Activated CD8-positive, alpha-beta memory T cell treated with anti-CD3 and anti-CD28 coated beads, Interleukin-2, amount 50 U/mL, for 24 hours (primary cell): ENCODE results near the gene ZNF804A.

Experiments
- DNase-seq: peaks from one replicate; pipeline ENCODE4 v3.0.0-alpha.2; 2020; ENCODE audit errors: extremely low read depth

Gene ZNF804A

DNA sequence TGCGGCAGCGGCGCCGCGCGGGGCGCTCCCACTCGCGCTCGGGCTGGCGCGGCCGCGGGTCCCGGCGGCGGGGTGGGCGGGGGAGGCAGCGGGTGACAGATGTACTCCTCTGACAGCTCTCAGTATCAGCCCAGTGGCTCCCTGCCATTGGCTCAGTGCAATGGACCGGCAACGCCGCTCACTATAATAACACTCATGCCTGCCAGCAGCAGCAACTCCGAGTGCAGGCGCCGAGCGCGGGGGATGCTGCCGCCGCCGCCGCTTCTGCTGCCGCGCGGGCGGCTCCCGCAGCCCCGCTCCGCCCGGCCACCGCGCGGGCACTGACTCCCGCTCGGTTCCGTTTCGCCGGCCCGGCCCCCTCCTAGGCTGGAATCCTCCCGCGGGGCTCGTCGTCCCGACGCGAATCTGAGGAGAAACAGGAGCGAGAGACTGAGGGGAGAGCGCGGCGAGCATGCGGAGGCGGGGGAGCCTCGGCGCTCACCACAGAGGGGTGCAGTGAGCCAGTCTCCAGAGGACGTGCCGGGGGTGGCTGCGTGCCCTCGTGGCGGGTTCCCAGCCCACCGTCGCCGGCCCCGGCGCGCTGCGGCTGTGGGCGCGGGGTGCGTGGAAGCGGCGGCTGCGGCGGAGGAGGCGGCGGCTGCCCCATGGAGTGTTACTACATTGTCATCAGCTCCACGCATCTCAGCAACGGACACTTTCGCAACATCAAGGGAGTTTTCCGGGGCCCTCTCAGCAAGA is at the start of gene ZNF804A:
Gene ZNF804A (plus strand): TSS at position 214 of the 738 bp plus-strand sequence. CDS start 431 bp downstream, at position 645.
- DNase-seq = no peak

DNA sequence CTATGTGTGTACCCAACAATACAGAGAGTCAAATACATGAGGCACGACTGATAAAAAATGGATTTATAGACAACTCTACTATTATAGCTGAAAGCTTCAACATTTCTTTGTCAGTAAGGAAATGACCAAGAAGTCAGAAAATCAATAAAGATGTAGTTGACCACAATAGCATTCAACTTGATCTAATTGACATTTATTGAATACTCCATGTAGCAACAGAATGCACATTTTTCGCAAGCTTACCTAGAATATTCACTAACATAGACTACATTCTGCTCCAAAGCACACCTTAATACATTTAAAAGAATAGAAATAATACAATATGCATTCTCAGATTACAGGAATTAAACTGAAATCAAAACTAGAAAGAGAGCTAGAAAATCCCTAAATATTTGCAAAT is 49.2 kb upstream of the ZNF804A start:
- DNase-seq = no peak

DNA sequence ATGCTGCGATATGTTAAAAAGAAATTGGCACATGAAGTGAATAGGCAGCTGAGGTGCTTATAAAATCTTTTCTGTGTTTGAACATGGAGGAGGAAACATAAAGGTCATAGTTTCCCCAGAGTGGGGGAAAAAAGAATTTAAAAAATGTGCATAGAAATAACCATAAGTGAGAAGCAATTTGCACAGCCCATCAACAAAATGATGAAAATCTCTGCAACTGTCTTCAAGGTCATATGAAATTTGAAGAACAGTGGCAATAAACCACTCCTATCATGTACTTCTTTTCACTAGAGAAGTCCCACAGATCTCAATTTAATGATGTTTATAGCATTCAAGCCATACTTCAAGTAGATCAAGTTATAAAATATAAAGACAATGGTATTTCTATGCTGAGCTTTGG is 46.7 kb upstream of the ZNF804A start:
- DNase-seq = no peak

DNA sequence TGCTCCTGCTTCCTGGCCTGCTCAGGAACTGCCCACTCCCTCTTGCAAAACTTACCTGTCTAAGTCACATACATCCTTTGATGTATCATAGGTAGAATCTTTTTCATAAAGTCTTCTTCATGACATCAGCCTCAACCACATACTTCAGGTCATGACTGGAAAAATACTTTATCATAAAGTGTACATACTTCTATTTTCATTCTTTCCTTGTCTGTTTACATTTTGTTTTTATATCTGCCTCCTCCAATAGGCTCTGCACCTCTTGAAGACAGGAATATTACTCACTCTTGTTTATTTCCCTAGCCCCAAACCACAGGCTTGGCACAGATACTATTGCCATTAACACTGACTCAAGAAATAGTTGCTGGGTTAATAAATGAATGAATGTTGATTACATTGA is 43.6 kb upstream of the ZNF804A start:
- no peak for DNase-seq

DNA sequence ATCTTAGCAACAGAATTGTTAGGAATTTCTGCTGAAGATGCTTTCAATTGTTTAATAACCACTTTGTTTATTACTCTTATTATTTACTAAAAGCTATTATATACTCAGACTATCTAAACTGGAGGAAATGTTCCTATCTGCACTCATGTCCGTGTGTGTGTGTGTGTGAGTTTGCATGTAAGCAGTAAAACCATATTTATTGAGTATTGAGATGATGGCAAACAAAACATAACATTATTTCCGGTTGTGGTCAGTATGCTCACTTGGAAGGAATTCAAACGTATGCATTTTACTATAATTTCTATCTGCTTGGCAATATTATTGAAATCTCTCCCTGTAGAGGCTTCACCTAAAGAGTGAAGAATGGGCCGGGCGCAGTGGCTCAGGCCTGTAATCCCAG is 43.0 kb upstream of the ZNF804A start:
- DNase-seq = no peak

DNA sequence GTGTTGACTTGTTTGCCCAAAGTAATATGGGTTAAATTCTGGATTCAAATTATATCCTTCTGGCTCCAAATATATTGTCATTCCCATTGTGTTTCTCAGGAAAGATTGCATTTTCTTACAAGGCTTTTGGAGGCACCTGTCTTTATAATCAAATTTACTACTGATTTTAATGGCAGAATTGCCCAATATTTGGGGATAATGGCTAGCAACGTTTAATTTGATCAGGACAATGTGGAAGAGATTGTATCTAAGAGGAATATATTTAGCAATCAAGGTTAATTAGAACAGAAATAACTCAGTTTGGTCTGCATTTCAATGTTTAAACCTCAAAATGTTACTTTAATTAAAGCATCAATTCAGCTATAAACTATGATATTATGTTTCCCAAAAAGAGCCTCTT is 41.7 kb upstream of the ZNF804A start:
- no peak for DNase-seq

DNA sequence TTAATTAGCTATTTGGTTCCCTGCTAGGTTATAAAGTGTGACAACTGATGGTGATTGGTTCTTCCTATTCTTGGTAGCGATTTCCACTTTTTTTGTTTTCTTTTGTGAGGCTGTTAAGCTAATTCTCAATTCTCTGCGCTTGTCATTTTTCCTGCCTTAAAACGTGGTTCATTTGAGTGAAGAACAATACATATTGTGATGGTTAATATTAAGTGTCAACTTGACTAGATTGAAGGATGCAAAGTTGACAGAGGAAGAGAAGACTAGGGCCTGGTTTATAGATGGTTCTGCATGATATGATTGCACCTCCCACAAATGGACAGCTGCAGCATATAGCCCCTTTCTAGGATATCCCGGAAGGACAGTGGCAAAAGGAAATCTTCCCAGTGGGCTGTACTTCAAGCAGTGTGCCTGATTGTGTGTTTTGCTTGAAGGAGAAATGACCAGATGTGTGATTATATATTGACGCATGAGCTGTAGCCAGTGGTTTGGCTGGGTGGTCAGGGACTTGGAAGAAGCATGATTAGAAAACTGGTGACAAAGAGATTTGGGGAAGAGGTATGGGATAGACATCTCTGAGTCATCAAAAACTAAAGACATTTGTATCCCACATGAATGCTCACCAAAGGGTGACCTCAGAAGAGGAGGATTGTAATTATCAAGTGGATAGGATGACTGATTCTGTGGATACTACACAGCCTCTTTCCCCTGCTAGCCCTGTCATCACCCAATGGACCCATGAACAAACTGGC is 39.4 kb upstream of the ZNF804A start:
- no peak for DNase-seq

DNA sequence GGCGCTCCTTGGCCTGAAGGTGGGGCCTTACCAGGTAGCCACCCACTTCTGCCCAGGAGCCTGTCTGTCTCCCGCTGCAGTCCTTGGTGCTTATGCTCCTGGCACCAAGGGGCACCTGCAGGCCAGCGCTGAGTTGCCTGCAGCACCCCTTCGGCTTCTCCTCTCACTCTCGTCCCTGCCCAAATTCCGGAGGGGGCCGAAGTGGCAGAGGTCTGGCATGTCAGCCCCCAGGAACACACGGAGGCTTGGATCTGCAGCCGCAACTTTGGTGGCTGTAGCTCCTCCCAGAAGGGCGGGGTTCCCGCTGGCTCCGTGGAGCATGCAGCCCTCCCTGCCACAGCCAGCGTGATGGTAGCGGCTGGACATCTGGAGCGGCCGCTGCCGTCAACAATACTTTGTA is 37.7 kb upstream of the ZNF804A start:
- no peak for DNase-seq

DNA sequence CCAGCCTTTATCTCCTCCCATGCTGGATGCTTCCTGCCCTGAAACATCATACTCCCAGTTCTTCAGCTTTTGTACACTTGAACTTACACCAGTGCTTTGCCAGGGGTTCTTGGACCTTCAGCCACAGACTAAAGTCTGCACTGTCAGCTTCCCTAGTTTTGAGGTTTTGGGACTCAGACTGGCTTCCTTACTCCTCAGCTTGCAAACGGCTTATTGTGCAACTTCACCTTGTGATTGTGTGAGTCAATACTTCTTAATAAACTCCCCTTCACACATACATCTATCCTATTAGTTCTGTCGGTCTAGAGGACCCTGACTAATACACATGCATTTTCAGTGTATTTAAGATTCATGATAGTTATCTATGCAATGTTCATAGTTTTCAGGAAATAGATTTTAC is 35.8 kb upstream of the ZNF804A start:
- no peak for DNase-seq

DNA sequence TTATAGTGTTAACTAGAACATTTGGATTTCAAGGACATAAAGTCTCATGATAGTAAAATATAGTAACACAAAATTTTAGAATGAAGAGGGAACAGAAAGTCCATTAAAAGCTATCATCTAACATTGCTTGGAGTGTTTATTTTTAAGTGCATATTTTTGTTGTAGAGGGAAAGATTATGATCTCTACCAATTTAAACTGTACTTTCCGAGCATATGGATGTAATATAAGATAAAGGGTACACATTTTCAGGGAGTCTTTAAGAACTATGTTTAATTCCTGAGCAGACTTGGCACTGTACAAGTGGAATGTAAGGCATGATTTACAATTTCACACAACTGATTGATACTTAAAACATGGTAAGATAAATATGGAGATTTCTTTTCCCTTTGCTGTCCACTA is 34.2 kb upstream of the ZNF804A start:
- DNase-seq = no peak

DNA sequence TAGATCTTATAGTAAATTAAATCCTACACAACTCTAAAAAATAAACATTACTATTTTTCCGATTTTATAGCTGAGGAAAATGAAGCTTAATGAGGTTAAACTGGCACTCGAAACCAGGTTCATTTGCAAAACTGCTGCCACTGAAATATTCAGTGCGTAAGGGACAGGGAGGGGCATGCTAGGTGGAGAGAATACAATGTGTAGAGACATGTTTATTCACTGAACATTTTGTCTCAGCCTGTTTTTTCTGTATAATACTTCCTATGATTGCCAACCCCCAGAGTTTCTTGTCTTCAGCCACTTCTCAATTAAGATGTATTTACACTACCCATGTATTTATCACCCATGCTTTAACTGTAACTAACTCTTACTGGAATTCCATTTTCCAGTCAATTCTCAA is 31.6 kb upstream of the ZNF804A start:
- DNase-seq = no peak

DNA sequence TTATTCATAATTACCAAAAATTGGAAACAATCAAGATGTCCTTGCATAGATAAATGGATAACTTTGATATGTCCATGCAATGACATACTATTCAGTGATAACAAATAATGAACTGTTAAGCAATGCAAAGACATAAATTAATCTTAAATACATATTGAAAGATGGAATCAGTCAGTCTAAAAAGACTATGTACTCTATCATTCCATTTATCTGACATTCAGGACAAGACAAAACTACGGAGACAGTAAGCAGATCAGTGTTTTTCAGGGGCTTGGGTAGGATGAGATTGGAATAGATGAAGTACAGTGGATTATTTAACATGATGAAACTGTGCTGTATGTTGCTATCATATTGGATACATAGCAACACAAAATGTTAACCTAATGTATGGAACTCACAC is 21.3 kb upstream of the ZNF804A start:
- no peak for DNase-seq

DNA sequence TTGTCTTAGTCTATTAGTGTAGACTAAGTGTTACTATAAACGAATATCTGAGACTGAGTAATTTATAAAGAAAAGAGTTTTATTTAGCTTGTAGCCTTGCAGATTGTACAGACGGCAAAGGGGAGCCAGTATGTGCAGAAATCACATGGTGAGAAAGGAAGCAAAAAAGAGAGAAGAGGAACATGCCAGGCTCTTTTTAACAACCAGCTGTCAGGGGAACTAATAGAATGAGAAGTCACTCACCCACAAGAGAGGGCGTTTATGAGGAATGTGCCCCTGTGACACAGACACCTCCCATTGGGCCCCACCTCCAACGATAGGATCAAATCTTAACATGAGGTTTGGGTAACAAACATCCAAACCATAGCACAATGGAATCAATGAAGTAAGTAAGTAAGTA is 20.6 kb upstream of the ZNF804A start:
- no peak for DNase-seq

DNA sequence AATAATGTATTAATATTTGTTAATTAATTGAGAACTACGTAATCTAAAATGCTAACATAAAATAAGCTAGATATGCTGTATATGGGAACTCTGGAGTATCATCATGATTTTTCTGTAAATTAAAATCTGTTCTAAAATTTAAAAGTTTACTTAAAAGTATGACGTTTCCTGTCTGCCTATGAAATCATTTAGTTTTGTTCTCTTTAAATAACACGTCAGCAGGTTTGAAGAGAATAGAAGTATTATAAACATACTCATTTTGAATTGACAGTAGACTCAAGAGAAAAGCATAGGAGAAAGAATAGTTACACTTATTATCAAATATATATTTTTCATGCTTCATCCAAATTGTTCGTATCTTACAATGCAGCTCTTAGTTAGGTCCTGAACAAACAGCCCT is 19.1 kb upstream of the ZNF804A start:
- DNase-seq = no peak

DNA sequence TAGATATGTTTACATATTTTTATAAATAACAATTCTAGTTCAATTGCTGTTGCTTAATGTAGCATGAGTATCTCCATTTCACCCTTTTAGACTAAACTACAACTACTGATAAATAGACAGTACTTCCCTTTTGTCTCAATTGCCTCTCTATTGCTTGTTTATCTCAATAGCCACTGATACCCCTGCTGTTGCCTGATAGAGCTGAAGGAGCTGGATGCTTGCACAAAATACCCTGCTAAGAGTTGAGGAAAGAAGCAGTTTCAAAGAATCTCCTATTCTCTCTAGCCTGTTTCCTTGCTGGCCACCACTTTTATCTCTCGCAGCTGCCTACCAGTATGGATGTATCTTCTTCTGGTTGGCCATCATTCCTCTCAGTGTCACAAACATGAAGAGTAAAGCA is 16.9 kb upstream of the ZNF804A start:
- DNase-seq = no peak

DNA sequence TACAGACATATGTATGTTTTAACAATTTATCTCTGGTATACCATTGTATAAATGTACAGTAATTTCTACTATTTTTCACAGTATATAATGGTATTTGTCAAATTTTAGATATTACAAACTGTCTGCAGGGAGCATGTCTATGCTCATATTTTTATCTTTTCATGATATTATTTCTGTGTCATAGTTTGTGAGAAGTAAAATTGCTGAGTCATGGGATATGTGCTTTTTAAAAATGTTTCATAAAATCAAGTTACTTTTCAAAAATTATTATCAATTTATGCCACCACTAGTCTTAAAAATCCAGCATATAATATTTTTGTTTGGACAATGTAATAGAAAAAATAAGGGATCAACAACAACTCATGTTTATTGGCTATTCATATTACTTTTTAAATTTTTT is 9.1 kb upstream of the ZNF804A start:
- no peak for DNase-seq

DNA sequence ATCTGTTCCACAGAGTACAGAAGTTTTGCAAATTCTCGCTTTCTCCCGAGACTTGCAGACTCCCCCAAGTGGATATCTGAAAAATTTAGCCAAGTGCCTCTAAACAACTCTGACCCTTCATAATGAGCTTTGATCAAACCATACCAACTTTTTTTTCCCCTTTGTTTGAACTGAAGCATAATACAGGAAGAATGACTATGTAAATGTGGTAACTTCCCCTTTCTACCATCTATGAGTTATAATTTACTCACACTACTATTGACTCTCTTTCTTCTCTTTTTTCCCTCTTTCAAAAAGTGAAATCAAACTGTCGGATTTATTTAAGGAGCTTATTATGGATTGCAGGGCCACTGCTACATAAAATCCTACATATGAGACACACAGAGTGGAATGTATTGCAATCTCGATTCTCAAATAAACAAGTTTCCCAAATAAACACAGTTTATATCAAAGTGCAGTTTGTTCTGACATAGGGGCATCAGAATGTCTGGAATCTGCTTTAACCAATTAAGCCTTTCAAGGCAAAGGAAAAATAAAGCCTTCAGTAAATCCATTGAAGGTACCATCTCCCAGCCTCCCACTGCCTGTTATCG is 1.4 kb upstream of the ZNF804A start:
- DNase-seq = no peak

DNA sequence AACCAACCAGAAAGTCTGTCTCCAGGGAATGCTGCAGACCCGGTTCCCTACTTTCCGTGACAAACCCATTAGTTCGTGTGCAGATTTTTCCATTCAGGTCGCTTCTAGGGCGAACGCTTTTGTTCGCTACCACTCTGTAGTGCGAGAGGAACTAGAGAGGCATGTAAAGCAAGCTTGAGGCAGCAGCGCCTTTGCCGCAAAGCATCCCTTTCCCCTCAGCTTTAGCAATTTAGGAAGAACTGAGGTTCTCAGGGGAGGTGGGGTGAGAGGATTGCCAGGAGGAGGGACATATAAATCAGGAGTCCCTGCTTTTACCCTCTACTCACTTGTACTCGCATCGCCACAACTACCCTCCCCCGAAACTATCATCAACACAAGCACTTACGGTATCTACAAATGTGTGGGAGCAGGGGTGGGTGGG is 748 bp upstream of the ZNF804A start:
- DNase-seq = no peak

DNA sequence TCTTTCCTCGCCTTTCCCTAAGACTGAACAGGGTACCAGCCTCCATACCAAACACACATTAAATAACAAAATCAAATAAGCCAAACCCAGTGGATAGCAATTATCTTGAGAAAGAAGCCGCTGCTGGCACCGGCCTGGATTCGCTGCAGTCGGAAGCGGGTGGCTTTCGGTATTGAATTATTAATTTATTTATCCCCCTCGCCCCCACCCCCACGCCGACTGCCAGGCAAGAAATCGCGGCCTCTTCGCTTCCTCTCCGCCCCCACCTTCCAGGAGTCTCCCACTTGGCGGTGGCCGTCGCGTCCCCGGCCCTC is 370 bp upstream of the ZNF804A start:
- no peak for DNase-seq

DNA sequence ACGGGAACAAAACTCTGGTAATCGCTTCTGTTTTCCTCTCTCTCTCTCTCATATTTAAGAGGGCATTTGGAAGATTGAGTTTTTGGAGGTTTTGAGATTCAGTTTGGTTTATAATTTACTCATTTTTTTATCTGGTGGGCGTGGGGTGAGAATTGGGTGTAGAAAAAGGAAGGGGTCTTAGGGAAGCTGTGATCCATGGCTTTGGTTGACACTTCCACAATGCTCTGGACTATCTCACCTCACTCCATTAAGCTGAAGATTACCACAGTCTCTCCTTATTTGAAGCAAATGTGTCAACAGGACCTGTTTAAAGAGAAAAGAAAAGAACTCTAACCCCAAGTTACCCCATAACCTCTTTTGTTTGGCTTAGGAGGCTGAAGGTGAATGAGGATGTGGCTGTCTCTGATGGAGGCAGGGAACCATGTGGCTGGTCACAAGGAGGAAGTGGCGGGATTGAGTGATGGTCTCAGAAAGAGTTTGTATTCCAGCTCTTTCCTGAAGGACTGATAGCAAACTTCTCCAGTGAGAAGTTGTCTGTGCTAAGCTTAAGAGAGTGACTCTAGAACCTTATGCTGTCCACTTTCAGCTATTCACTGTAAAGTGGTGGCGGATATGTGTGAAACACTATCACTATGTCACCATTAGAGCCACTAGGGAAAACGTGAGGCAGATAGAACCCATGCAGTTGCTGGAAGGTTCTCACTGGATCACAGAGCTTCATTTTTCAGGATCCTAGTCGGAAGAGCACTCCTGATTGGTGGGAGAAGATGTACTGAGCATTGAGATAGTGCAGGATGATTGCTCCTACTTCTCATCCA is 934 bp downstream of the ZNF804A start:
- DNase-seq = no peak

DNA sequence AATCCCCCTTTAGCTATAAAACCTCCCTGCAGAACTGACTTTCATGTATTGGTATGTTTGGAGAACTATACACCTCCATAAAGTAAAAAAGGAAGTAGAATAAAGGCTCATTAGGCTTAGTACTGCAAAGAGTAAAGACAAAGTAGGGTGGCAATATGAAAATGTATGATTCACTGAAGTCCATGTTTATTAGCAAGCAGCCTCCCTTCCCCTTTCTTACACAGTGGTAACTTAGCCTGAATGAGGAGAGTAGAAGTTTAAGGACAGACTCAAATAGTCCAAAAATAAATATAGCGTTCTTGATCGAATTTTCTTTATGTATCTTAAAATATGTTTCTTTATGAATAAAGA is 1.5 kb downstream of the ZNF804A start:
- no peak for DNase-seq

DNA sequence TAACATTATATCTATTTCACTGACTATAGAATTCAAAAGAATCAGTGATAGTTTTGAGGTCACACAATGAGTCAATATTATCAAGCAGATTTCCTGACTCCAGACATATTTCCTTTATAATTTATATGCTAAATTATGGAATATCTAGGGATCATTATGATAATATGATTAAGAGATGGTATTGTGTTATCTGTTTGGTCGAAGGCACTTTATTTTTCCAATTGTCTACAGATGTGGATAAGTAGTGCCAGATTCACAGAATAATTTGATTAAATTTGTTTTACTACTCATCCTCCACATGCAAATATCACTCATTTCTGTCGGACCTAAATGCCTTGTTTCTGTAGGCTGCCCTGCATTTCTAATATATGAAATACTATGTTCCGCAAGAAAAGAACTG is 4.4 kb downstream of the ZNF804A start:
- DNase-seq = no peak

DNA sequence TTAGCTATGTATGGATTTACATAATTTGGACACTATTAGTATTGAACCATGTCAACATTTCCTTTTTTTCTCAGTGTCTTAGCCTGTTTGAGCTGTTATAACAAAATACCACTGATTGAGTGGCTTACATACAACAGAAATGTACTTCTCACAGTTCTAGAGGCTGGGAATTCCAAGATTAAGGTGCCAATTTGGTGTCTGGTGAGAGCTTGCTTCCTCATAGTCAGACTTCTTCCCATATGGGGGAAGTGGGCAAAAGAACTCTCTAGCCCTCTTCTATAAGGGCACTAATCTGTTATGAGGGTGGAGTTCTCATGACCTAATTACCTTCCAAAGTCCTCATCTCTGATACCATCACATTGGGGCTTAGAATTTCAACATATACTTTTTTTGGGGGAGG is 12.6 kb downstream of the ZNF804A start:
- DNase-seq = no peak
